HepG2 (cell line): Measurements from ENCODE around the gene CDC20. TPM values are rescaled to one million over a fixed set of nuclear protein-coding genes. Genes with fewer than 3 reads are reported as not detected.

Experiments
- ATAC-seq: fragments of 200-7000 bp; cut with Tn5 transposase; 3 replicates; pipeline ENCODE4 v1.9.1; 2020; ENCODE audit warnings: mild to moderate bottlenecking, moderate library complexity
- BruUV-seq: library from RNA; stranded (reverse); fragments of 400-500 nt; replicated peaks from 2 replicates; lab custom pipeline; 2021; lab: Mats Ljungman, UMichigan
- CTCF ChIA-PET: fragments of 300-600 bp; formaldehyde crosslinking; extraction: SDS; loops from one replicate; lab custom pipeline; 2021; ENCODE audit warnings: low total read pairs, inconsistent platforms, low intra/inter-chr PET ratio; lab: Yijun Ruan, JAX
- POLR2A ChIA-PET: fragments of 350-600 bp; sonication (Branson Sonifier 250); formaldehyde crosslinking; loops from one replicate; lab custom pipeline; 2020; ENCODE audit warnings: antibody characterized with exemption, inconsistent platforms; lab: Yijun Ruan, JAX
- DNase-seq: peaks from one replicate; pipeline ENCODE4 v3.0.0-alpha.2; 2015; ENCODE audit warnings: low spot score
- FAIRE-seq: peaks from 3 replicates; lab custom pipeline; 2011; peaks lifted over from hg19 to GRCh38; lab: Jason Lieb, UNC
- H2AFZ ChIP-seq: one replicate; pipeline ENCODE4 v1.6.1; 2011; ENCODE audit warnings: low read length, inconsistent platforms
- H3K27ac ChIP-seq: fragments of 300-600 bp; 3 replicates; pipeline ENCODE4 v1.8.0; 2011; ENCODE audit warnings: mixed run types, mild to moderate bottlenecking, mixed read lengths, low read length, inconsistent platforms; ENCODE audit not compliant: insufficient read depth; ENCODE audit errors: extremely low read length
- H3K27me3 ChIP-seq, 2 experiments: fragments of 200-600 bp in 1 of 2; 2 replicates in 1 of 2; 3 replicates in 1 of 2; pipeline versions ENCODE4 v1.6.0 to v1.8.0; 2011; ENCODE audit warnings: low read length in 2 of 2, mild to moderate bottlenecking in 2 of 2, moderate library complexity in 2 of 2, inconsistent platforms in 1 of 2; ENCODE audit not compliant: insufficient read depth in 2 of 2, control insufficient read depth in 1 of 2
- H3K36me3 ChIP-seq, 2 experiments: fragments of 200-600 bp in 1 of 2; replicated peaks in 1 of 2; 2 replicates in 1 of 2; 3 replicates in 1 of 2; pipeline versions ENCODE4 v1.5.1 to v1.8.0; 2011; ENCODE audit warnings: low read length in 2 of 2, inconsistent platforms in 1 of 2; ENCODE audit not compliant: insufficient read depth in 2 of 2, control insufficient read depth in 1 of 2
- H3K4me1 ChIP-seq: 2 replicates; pipeline ENCODE4 v1.5.1; 2012; ENCODE audit warnings: low read length, inconsistent platforms; ENCODE audit not compliant: insufficient read depth
- H3K4me2 ChIP-seq: 2 replicates; pipeline ENCODE4 v1.6.0; 2011; ENCODE audit warnings: low read depth, low read length, inconsistent platforms
- H3K4me3 ChIP-seq, 3 experiments: fragments of 200-600 bp in 1 of 3; sonication (generic), shearing (Covaris generic) in 1 of 3; replicated peaks in 1 of 3; 2 replicates each; pipeline ENCODE4 v1.5.1; 2011 to 2016; ENCODE audit warnings: low read length in 3 of 3, inconsistent platforms in 2 of 3, low read depth in 2 of 3, mild to moderate bottlenecking in 2 of 3, control low read depth in 1 of 3, mixed read lengths in 1 of 3; ENCODE audit not compliant: insufficient read depth in 1 of 3
- H3K79me2 ChIP-seq: one replicate; pipeline ENCODE4 v1.6.1; 2011; ENCODE audit warnings: low read length, inconsistent platforms; ENCODE audit not compliant: insufficient read depth
- H3K9ac ChIP-seq: 2 replicates; pipeline ENCODE4 v1.6.0; 2011; ENCODE audit warnings: mild to moderate bottlenecking, low read depth, low read length, inconsistent platforms; ENCODE audit not compliant: insufficient read depth
- H3K9me3 ChIP-seq: 2 replicates; pipeline ENCODE4 v1.5.1; 2012; ENCODE audit warnings: mild to moderate bottlenecking, low read length
- H4K20me1 ChIP-seq: 2 replicates; pipeline ENCODE4 v1.6.0; 2011; ENCODE audit warnings: inconsistent platforms, mild to moderate bottlenecking, low read length, moderate library complexity; ENCODE audit not compliant: insufficient read depth
- FOXK1 ChIP-seq: sonication (generic); formaldehyde crosslinking; IDR thresholded peaks from 2 replicates; pipeline ENCODE4 v1.4.0; 2020; ENCODE audit warnings: low read depth, missing genetic modification reagents, borderline replicate concordance
- GLI4 ChIP-seq: sonication (generic); formaldehyde crosslinking; IDR thresholded peaks from 2 replicates; pipeline ENCODE4 v1.5.1; 2020; ENCODE audit warnings: missing genetic modification reagents, mild to moderate bottlenecking, moderate library complexity, borderline replicate concordance
- KDM1A ChIP-seq: IDR thresholded peaks from 2 replicates; pipeline ENCODE4 v1.6.1; 2016; ENCODE audit warnings: missing compliant biosample characterization
- RARG ChIP-seq: sonication (generic); formaldehyde crosslinking; IDR thresholded peaks from 2 replicates; pipeline ENCODE4 v1.4.0; 2020; ENCODE audit warnings: low read depth, mild to moderate bottlenecking, missing genetic modification reagents
- SALL1 ChIP-seq: sonication (generic); formaldehyde crosslinking; IDR thresholded peaks from 2 replicates; pipeline ENCODE4 v1.8.0; 2022; ENCODE audit warnings: mild to moderate bottlenecking, missing genetic modification reagents
- SATB2 ChIP-seq: sonication (generic); formaldehyde crosslinking; IDR thresholded peaks from 2 replicates; pipeline ENCODE4 v1.5.0; 2020; ENCODE audit warnings: missing genetic modification reagents
- SIX1 ChIP-seq: sonication (generic); formaldehyde crosslinking; IDR thresholded peaks from 2 replicates; pipeline ENCODE4 v1.4.0; 2020; ENCODE audit warnings: missing genetic modification reagents, borderline replicate concordance
- TBX3 ChIP-seq: fragments of 450-650 bp; IDR thresholded peaks from 2 replicates; pipeline ENCODE4 v1.6.1; 2017; ENCODE audit warnings: antibody characterized with exemption, mild to moderate bottlenecking, inconsistent platforms, borderline replicate concordance
- ZNF180 ChIP-seq: sonication (generic); formaldehyde crosslinking; IDR thresholded peaks from 2 replicates; pipeline ENCODE4 v1.4.0; 2020; ENCODE audit warnings: low read depth, missing genetic modification reagents, borderline replicate concordance
- ZNF672 ChIP-seq: sonication (generic); formaldehyde crosslinking; IDR thresholded peaks from 2 replicates; pipeline ENCODE4 v1.8.1; 2022; ENCODE audit warnings: missing genetic modification reagents
- WGBS: methylation state at CpG from one replicate; pipeline ENCODE4 v1.1.6; 2017; ENCODE audit warnings: low lambda C conversion rate; 5-methylcytosine and 5-hydroxymethylcytosine counted together
- in situ Hi-C: cut with HindIII; loops from 2 replicates; pipeline ENCODE4 v1.10.0; 2017; ENCODE audit warnings: low pct_unique_long_range_greater_than_20kb; ENCODE audit not compliant: extremely low pct_ligation_motif_present
- intact Hi-C: fragments of 100-400 bp; cut with micrococcal nuclease; formaldehyde crosslinking; loops from one replicate; pipeline ENCODE4 v1.10.0; 2022; ENCODE audit not compliant: unreplicated experiment
- polyA plus RNA-seq, 8 experiments: library from polyadenylated mRNA; depleted of rRNA in 3 of 8; stranded (reverse) in 7 of 8; unstranded in 1 of 8; fragments of >200 nt; fragmentation: Illumina TruSeq in 4 of 8; extraction: Trizol in 4 of 8; gene quantifications; 2 replicates each; pipeline versions ENCODE4 v1.2.1 to v1.2.3, GENCODE V29; 2011 to 2016; ENCODE audit warnings: low read depth in 4 of 8, missing spikeins in 1 of 8, mixed read lengths in 1 of 8; ENCODE audit not compliant: insufficient read depth in 1 of 8
- total RNA-seq, 5 experiments: library from RNA; depleted of rRNA; stranded (reverse); fragments of >200 nt; fragmentation: Illumina TruSeq; extraction: Trizol; gene quantifications; 2 replicates each; pipeline ENCODE4 v1.2.3, GENCODE V29; 2016; ENCODE audit warnings: low read depth in 1 of 5
- TF ChIP-seq, protein P1 (sequence below): sonication (generic); formaldehyde crosslinking; IDR thresholded peaks from 2 replicates; pipeline ENCODE4 v1.4.0; 2020; ENCODE audit warnings: missing genetic modification reagents, borderline replicate concordance

The CDC20 gene
- total and polyA plus RNA-seq, 2 of the 13 experiments (the other 11 are each of a cell fraction or from before 2014, with no cell fraction given) = 57.9 to 90.0 TPM

DNA sequence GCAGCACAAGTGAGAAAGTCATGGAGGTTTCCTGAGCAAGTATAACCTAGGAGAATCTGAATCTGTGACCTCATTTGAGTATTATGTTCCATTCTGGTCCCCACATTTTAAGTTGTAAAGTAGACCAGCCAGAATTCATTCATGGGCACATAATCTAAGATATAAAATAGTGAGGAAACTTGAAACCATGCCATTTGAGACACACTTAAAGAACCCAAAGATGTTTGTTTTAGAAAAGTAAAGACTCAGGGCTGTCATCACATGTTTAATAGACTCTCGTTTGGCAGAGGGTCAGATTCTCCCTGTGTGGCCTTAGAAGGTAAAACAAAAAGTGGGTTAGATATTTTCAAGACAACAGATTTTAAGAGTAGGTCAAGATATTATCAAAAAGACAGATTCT, 37.3 kb downstream of the CDC20 start:
- no peak for TF ChIP-seq ZNF180 (CRISPR knock-in tag)
- TF ChIP-seq, protein P1, sequence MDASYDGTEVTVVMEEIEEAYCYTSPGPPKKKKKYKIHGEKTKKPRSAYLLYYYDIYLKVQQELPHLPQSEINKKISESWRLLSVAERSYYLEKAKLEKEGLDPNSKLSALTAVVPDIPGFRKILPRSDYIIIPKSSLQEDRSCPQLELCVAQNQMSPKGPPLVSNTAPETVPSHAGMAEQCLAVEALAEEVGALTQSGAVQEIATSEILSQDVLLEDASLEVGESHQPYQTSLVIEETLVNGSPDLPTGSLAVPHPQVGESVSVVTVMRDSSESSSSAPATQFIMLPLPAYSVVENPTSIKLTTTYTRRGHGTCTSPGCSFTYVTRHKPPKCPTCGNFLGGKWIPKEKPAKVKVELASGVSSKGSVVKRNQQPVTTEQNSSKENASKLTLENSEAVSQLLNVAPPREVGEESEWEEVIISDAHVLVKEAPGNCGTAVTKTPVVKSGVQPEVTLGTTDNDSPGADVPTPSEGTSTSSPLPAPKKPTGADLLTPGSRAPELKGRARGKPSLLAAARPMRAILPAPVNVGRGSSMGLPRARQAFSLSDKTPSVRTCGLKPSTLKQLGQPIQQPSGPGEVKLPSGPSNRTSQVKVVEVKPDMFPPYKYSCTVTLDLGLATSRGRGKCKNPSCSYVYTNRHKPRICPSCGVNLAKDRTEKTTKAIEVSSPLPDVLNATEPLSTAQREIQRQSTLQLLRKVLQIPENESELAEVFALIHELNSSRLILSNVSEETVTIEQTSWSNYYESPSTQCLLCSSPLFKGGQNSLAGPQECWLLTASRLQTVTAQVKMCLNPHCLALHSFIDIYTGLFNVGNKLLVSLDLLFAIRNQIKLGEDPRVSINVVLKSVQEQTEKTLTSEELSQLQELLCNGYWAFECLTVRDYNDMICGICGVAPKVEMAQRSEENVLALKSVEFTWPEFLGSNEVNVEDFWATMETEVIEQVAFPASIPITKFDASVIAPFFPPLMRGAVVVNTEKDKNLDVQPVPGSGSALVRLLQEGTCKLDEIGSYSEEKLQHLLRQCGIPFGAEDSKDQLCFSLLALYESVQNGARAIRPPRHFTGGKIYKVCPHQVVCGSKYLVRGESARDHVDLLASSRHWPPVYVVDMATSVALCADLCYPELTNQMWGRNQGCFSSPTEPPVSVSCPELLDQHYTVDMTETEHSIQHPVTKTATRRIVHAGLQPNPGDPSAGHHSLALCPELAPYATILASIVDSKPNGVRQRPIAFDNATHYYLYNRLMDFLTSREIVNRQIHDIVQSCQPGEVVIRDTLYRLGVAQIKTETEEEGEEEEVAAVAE (CRISPR knock-in tag) = no peak
- no peak for TF ChIP-seq SATB2 (CRISPR knock-in tag)
- TF ChIP-seq ZNF672 = no peak
- no peak for TF ChIP-seq SALL1 (CRISPR knock-in tag)
- TF ChIP-seq FOXK1 (CRISPR knock-in tag) = no peak
- TF ChIP-seq KDM1A (CRISPR knock-in tag) = no peak
- TF ChIP-seq TBX3 = no peak
- no peak for TF ChIP-seq SIX1 (CRISPR knock-in tag)
- TF ChIP-seq GLI4 (CRISPR knock-in tag) = no peak
- TF ChIP-seq RARG = no peak
- TF ChIP-seq, all 625 proteins: peak for 0
- no TSS peak for BruUV-seq
- H2AFZ ChIP-seq = no peak overlapping the region
- H3K27ac ChIP-seq = no peak overlapping the region
- DNase-seq (no peak), ATAC-seq (no peak), FAIRE-seq (no peak)
- H3K79me2 ChIP-seq = no peaks in the 10 kb centered on the region
- H3K4me1 ChIP-seq = peaks cover 4% of the 10 kb centered on the region
- WGBS = 95% methylated on average over 1 of the region's 1 CpG
- H3K36me3 ChIP-seq = no peaks in the 10 kb centered on the region
- POLR2A ChIA-PET = no interaction called here
- intact Hi-C loops = no loop called here
- H3K4me3 ChIP-seq = no peak overlapping the region
- H3K9me3 ChIP-seq = no peaks in the 10 kb centered on the region
- no peaks in the 10 kb centered on the region for H3K27me3 ChIP-seq
- CTCF ChIA-PET = no interaction called here
- no peaks in the 10 kb centered on the region for H4K20me1 ChIP-seq
- in situ Hi-C loops = no loop called here
- no peak overlapping the region for H3K4me2 ChIP-seq
- no peak overlapping the region for H3K9ac ChIP-seq
